PFSK-1 (cell line): ENCODE results near the gene NBL1.

Experiments used
- FOXP2 ChIP-seq: optimal IDR thresholded peaks from 2 replicates; pipeline ENCODE3; 2011; ENCODE audit warnings: borderline replicate concordance, control low read depth, inconsistent platforms; ENCODE audit not compliant: insufficient read depth; ENCODE audit errors: extremely low read length, extremely low read depth
- POLR2AphosphoS5 ChIP-seq: IDR thresholded peaks from 2 replicates; pipeline ENCODE4 v1.6.1; 2012; ENCODE audit warnings: low read depth, mild to moderate bottlenecking, control low read depth, low read length, moderate library complexity
- REST ChIP-seq, 2 experiments: IDR thresholded peaks; 2 replicates each; pipeline versions ENCODE4 v1.6.1 to v1.8.0; 2011 to 2012; ENCODE audit warnings: low read depth in 2 of 2, low read length in 2 of 2, control low read depth in 1 of 2, inconsistent platforms in 1 of 2, mild to moderate bottlenecking in 1 of 2, moderate library complexity in 1 of 2; ENCODE audit not compliant: insufficient read depth in 1 of 2
- SIN3A ChIP-seq: IDR thresholded peaks from 2 replicates; pipeline ENCODE4 v1.6.1; 2012; ENCODE audit warnings: mild to moderate bottlenecking, low read length, moderate library complexity, borderline replicate concordance; ENCODE audit not compliant: insufficient read depth
- TAF1 ChIP-seq: IDR thresholded peaks from 2 replicates; pipeline ENCODE4 v1.6.1; 2012; ENCODE audit warnings: low read length, control low read depth, borderline replicate concordance; ENCODE audit not compliant: insufficient read depth

NBL1 gene

DNA sequence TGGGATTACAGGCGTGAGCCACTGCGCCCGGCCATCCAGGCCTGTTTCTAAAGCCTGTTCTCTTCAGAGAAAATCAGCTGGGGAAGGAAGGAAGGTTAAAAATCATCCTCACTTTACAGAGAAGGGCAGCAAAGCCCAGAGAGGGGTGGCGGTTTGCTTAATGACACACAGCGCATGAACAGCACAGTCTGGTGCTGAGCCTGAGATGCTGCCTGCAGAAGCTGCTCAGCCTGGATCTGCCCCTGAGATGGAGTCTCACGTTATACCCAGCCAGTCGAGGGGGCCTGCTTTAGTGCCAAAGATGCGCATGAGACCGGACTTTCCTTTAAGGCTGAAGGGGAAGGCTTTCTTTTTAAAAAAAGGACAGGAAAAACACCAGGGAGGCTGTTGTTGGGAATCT lies 41.9 kb downstream of the NBL1 start:
- TF ChIP-seq SIN3A: no peak
- no peak for TF ChIP-seq TAF1
- TF ChIP-seq POLR2AphosphoS5: no peak
- no peak for TF ChIP-seq REST (IDR thresholded peaks at IDR 0.05; ENCODE audit: insufficient read depth in 1 of 2, low read depth in 2 of 2, low read length in 2 of 2)
- TF ChIP-seq FOXP2: no peak

DNA sequence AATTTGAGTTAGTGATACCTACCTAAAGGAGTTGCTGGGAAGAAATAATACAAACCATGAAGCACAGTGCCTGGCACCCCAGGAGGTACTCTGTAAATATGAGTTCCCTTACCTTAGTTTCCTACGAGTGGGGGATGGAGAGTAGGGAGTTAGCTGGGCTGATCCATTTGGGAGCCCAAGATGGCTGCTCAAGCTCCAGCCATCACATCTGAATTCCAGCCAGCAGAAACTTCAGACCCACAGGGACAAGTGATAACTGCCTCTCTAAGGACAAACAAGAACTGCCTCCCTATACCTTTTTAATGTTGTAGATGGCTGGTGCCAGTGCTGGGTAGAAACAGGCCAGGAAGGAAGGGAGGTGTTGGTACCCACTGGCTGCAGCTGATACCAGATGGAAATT lies 43.3 kb downstream of the NBL1 start:
- no peak for TF ChIP-seq FOXP2
- TF ChIP-seq POLR2AphosphoS5: no peak
- no peak for TF ChIP-seq SIN3A
- TF ChIP-seq REST (IDR thresholded peaks at IDR 0.05; ENCODE audit: insufficient read depth in 1 of 2, low read depth in 2 of 2, low read length in 2 of 2): no peak
- no peak for TF ChIP-seq TAF1

DNA sequence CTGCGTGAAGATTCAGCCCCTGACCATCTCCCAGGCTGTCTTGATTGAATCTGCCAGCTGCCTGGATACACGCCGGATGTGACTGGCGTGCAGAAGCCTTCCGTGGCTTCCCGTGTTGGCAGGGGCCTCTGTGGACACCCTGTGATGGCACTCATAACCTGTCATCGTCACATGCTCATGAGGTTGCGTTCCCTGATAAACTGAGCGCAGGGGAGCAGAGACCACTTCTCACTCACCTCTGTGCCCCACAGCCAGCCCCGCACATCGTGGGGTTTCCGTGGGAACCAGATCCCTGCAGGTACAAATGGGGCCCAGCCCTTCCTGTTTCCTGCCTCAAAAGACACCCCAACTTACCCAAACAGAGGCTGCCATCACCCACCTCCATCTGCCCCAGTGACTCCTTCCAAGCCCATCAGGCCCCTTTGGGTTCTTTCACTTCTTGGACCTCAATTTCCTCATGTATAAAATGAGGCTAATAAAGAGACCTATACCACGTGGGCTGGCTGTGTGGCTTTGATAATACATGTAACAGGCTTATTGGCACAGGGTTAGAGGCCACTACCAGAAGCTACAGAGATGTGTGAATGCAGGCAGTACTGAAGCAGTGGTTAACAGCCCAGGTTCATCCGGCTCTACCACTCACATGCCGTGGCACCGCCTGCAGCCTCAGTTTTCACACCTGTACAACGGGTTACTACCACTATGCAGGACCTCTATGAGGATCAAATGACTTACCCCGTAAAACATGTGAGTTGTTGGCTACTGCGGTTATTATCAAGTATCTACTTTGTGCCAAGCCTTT lies 44.1 kb downstream of the NBL1 start:
- TF ChIP-seq POLR2AphosphoS5 (no peak), TAF1 (no peak), SIN3A (no peak), REST (IDR thresholded peaks at IDR 0.05; ENCODE audit: insufficient read depth in 1 of 2, low read depth in 2 of 2, low read length in 2 of 2) (no peak), FOXP2 (no peak)

GRCh38 chr1:19689085-19689757 lies 45.1 kb downstream of the NBL1 start:
- TF ChIP-seq REST (IDR thresholded peaks at IDR 0.05; ENCODE audit: insufficient read depth in 1 of 2, low read depth in 2 of 2, low read length in 2 of 2): no peak
- TF ChIP-seq FOXP2: no peak
- no peak for TF ChIP-seq SIN3A
- no peak for TF ChIP-seq POLR2AphosphoS5
- no peak for TF ChIP-seq TAF1
